ENCODE data around the gene DSG1. TPM values are rescaled to one million over a fixed set of nuclear protein-coding genes. Genes with fewer than 3 reads are reported as not detected.

The DSG1 gene
- total RNA-seq, 1 donor from 2014 or later, result not detected

DNA sequence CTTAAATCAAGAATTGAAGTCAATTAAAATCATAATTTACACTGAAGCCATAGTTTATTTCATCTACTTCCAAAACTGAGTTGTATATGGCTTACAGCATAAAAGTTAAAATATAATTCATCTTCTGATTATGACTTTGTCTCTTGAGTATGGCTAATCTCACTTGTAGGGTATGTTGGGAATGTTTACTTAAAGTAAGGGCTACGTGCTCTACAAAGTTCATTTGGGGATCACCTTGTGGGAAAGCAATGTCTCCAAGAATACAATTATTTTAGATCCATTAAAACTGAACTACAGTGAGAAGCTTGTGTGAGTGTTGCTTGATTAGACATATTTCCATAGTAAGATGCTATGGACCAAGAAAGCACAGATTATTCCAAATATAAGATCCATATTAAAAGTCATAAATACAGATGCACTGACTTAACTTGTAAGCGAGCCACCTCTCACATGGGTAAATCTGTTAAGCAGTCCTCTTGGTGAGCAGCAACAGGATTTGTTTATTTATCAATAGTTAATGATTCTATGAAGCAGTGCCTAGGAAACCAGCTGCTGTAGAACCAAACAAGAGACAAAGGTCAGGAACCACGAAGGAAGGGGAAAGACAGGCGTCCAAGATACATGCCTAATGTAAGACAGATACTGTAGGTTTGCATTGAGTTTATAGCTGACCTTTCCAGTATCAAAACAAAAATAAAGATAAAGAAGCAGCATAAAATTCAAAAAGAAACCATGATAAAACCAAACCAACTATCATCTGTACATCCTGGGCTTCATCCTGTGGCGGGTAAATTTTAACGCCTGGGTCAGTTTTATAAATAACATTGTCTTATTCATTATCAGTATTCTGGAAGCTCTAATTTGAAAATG, 83.4 kb downstream of the DSG1 start:
- Histone ChIP-seq H3K27ac (no peak overlapping the region), H3K27me3 (ENCODE audit: low read depth) (no peaks in the 10 kb centered on the region), H3K4me1 (peaks cover 7% of the 10 kb centered on the region), H3K36me3 (no peaks in the 10 kb centered on the region), H3K4me3 (no peak overlapping the region), H3K9me3 (no peaks in the 10 kb centered on the region)
- ATAC-seq (no peak), DNase-seq (no peak)
- TF ChIP-seq CTCF (IDR thresholded peaks at IDR 0.05), result no peak
- intact Hi-C loops (cut with DNase I), result no loop called here

DNA sequence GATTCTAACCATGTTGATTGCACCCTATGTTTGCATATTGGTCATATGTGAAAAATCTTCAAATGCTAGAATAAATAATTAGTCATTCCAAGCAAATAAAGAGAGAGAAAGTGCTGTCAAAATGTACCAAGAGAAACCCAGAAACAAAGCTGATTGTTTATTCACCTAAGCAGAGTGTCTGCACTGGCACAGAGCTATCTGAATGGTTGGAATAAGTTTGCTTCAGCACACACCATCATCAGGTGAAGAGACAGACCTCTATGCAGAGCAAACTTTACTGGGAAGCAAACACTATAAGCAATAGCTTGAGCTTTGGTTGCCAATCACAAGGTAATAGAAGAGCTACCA, 84.0 kb downstream of the DSG1 start:
- Histone ChIP-seq H3K36me3 (no peaks in the 10 kb centered on the region), H3K4me3 (no peak overlapping the region), H3K9me3 (no peaks in the 10 kb centered on the region), H3K27me3 (ENCODE audit: low read depth) (no peaks in the 10 kb centered on the region), H3K27ac (no peak overlapping the region), H3K4me1 (peaks cover 4% of the 10 kb centered on the region)
- intact Hi-C loops (cut with DNase I), result no loop called here
- DNase-seq (no peak), ATAC-seq (peak in 1 of 2 donors; percentile 31)
- TF ChIP-seq CTCF (IDR thresholded peaks at IDR 0.05), result no peak

DNA sequence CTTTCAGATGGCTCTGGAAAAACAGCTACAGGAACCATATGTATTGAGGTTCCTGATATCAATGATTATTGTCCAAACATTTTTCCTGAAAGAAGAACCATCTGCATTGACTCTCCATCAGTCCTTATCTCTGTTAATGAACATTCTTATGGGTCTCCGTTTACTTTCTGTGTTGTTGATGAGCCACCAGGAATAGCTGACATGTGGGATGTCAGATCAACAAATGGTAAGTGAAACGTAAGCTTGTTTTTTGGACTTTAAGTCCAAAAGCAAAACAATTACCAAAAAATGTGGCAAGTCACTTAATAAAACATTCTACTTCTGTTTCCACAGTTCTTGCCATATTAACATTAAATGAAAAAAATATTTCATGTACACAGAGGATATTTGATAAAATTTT, 85.4 kb downstream of the DSG1 start:
- Histone ChIP-seq H3K27ac (no peak overlapping the region), H3K9me3 (no peaks in the 10 kb centered on the region), H3K27me3 (ENCODE audit: low read depth) (no peaks in the 10 kb centered on the region), H3K36me3 (no peaks in the 10 kb centered on the region), H3K4me3 (no peak overlapping the region), H3K4me1 (no peaks in the 10 kb centered on the region)
- ATAC-seq (no peak), DNase-seq (no peak)
- TF ChIP-seq CTCF (IDR thresholded peaks at IDR 0.05), result no peak
- intact Hi-C loops (cut with DNase I), result no loop called here

Other genes starting within 250 kb of the DSG1 start
- gene DSC2, start 215.7 kb upstream of the DSG1 start, total RNA-seq, result 17.6 TPM
- not detected for gene DSC1, start 155.3 kb upstream of the DSG1 start, total RNA-seq
- not detected for gene DSG4, start 58.6 kb downstream of the DSG1 start, total RNA-seq
- not detected for gene DSG3, start 129.6 kb downstream of the DSG1 start, total RNA-seq
- 27.6 TPM for gene DSG2, start 180.0 kb downstream of the DSG1 start, total RNA-seq

All from lower lobe of right lung (tissue), 2 donors.